ENCODE results near the gene ACTG1. TPM values are rescaled to one million over a fixed set of nuclear protein-coding genes. Genes with fewer than 3 reads are reported as not detected.

Gene ACTG1
- total RNA-seq, 4 donors from 2014 or later = 2,510 to 3,878 (median 3,203) TPM

- Histone ChIP-seq H3K27ac (no peak overlapping the region), H3K36me3 (no peaks in the 10 kb centered on the region), H3K4me1 (peaks cover 0 to 38% (median 20%) of the 10 kb centered on the region in 4 donors), H3K27me3 (no peaks in the 10 kb centered on the region), H3K4me3 (peak overlapping the region in 2 of 4 donors; percentile 36 to 49), H3K9me3 (no peaks in the 10 kb centered on the region)
- DNase-seq = no peak
- no peak for TF ChIP-seq POLR2A (IDR thresholded peaks at IDR 0.05)
- TF ChIP-seq CTCF (IDR thresholded peaks at IDR 0.05) = no peak
These were observed 32.2 kb downstream of the ACTG1 start for GRCh38 chr17:81480140-81481072.

GRCh38 chr17:81479175-81480071, 33.2 kb downstream of the ACTG1 start:
- Histone ChIP-seq H3K4me1 (peaks cover 0 to 34% (median 15%) of the 10 kb centered on the region in 4 donors), H3K4me3 (no peak overlapping the region), H3K9me3 (no peaks in the 10 kb centered on the region), H3K36me3 (no peaks in the 10 kb centered on the region), H3K27ac (no peak overlapping the region), H3K27me3 (no peaks in the 10 kb centered on the region)
- TF ChIP-seq CTCF (IDR thresholded peaks at IDR 0.05) (no peak), POLR2A (IDR thresholded peaks at IDR 0.05) (no peak)
- no peak for DNase-seq

GRCh38 chr17:81478119-81478518, 34.5 kb downstream of the ACTG1 start:
- no peak for DNase-seq
- Histone ChIP-seq H3K9me3 (no peaks in the 10 kb centered on the region), H3K27ac (no peak overlapping the region), H3K4me1 (peaks cover 0 to 24% (median 4%) of the 10 kb centered on the region in 4 donors), H3K27me3 (no peaks in the 10 kb centered on the region), H3K4me3 (no peak overlapping the region), H3K36me3 (no peaks in the 10 kb centered on the region)
- TF ChIP-seq POLR2A (IDR thresholded peaks at IDR 0.05) = no peak
- TF ChIP-seq CTCF (IDR thresholded peaks at IDR 0.05) = no peak

- Histone ChIP-seq H3K27me3 (no peaks in the 10 kb centered on the region), H3K27ac (no peak overlapping the region), H3K4me3 (no peak overlapping the region), H3K9me3 (no peaks in the 10 kb centered on the region), H3K4me1 (peaks cover 0 to 14% (median 3%) of the 10 kb centered on the region in 4 donors), H3K36me3 (no peaks in the 10 kb centered on the region)
- no peak for DNase-seq
- no peak for TF ChIP-seq POLR2A (IDR thresholded peaks at IDR 0.05)
- no peak for TF ChIP-seq CTCF (IDR thresholded peaks at IDR 0.05)
These were observed 35.4 kb downstream of the ACTG1 start for GRCh38 chr17:81477173-81477572.

GRCh38 chr17:81476635-81477034, 36.0 kb downstream of the ACTG1 start:
- H3K4me3 ChIP-seq = no peak overlapping the region
- no peak for DNase-seq
- H3K4me1 ChIP-seq = peaks cover 0 to 9% (median 2%) of the 10 kb centered on the region in 4 donors
- H3K36me3 ChIP-seq = no peaks in the 10 kb centered on the region
- no peak for TF ChIP-seq POLR2A (IDR thresholded peaks at IDR 0.05)
- no peak for TF ChIP-seq CTCF (IDR thresholded peaks at IDR 0.05)
- H3K27me3 ChIP-seq = no peaks in the 10 kb centered on the region
- H3K9me3 ChIP-seq = no peaks in the 10 kb centered on the region
- H3K27ac ChIP-seq = no peak overlapping the region

Data from Peyer's patch (tissue), 4 donors.